Measurements from ENCODE around the gene CRB3. TPM values are rescaled to one million over a fixed set of nuclear protein-coding genes. Genes with fewer than 3 reads are reported as not detected.

CRB3 gene
- total RNA-seq, 4 donors from 2014 or later: 1.8 to 2.7 (median 2.4) TPM; not detected in 1

DNA sequence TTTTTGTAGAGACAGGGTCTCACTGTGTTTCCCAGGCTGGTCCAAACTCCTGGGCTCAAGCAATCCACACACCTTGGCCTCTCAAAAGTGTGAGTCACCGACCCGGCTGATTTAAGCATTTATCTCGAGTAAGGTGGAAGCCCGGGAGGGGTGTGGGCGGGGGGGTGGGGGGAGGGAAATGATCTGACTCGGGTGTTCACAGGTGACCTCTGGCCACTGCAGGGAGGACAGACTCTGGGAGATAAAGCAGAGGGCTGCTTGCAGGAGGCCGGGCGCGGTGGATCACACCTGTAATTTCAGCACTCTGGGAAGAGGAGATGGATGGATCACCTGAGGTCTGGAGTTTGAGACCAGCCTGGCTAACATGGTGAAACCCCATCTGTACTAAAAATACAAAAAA lies 9.6 kb downstream of the CRB3 start:
- DNase-seq (ENCODE audit: extremely low spot score): no peak
- peaks cover 11 to 22% (median 18%) of the 10 kb centered on the region in 4 donors for H3K4me1 ChIP-seq
- no peaks in the 10 kb centered on the region for H3K9me3 ChIP-seq
- TF ChIP-seq POLR2AphosphoS5 (IDR thresholded peaks at IDR 0.05): no peak
- no peak for TF ChIP-seq EP300 (IDR thresholded peaks at IDR 0.05)
- no peak for TF ChIP-seq POLR2A (IDR thresholded peaks at IDR 0.05; ENCODE audit: low read depth)
- peaks cover 3 to 56% (median 25%) of the 10 kb centered on the region in 4 donors for H3K27me3 ChIP-seq
- intact Hi-C loops (cut with DNase I): no loop called here
- no peak overlapping the region for H3K27ac ChIP-seq (replicated peaks in 1 of 4)
- 64% methylated on average over 6 of the region's 9 CpGs for whole genome bisulfite sequencing
- H3K36me3 ChIP-seq: no peaks in the 10 kb centered on the region
- H3K4me3 ChIP-seq: no peak overlapping the region

DNA sequence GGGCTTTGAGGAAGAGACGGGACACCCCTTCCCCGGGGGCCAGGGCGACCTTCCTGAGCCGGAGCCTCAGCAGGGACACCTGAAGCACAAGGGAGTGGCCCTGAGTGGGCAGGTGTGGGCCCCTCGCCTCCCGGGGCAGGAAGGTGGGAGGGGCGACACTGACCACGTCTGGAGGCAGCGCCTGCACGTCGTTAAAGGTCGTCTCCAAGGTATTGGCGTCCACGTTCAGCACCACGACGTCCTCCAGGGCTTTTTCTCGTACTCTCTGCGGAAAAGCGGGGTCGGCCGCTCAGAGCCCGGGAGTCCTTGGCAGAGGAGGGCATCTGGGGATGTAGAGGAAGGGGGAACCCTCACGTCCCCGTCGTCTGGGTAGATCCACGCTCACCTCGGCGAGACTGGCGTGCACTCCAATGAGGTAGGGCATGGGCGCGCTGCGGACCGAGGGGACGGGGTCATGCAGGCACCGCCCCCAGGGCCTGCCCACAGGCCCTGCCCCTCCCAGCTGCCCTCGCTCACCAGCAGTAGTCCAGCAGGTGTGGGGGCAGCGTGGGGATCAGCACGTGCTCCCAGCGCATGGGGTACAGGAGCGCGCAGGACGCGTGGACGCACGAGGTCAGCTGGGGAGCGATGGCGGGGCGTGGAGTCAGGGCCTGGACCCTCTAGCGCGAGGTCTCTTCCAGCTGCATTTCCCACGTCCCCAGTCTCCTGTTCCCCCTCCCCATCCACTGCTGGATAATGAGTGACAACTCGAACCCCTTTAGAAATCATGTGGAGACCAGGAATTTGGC lies 11.4 kb downstream of the CRB3 start:
- peak overlapping the region in 2 of 4 donors; percentile 25 to 37 for H3K4me3 ChIP-seq
- peaks cover 11 to 22% (median 18%) of the 10 kb centered on the region in 4 donors for H3K4me1 ChIP-seq
- peaks cover 3 to 73% (median 26%) of the 10 kb centered on the region in 4 donors for H3K27me3 ChIP-seq
- 32% methylated on average over 32 of the region's 52 CpGs for WGBS
- H3K36me3 ChIP-seq: no peaks in the 10 kb centered on the region
- no peaks in the 10 kb centered on the region for H3K9me3 ChIP-seq
- no peak for DNase-seq (ENCODE audit: extremely low spot score)
- H3K27ac ChIP-seq (replicated peaks in 1 of 4): no peak overlapping the region
- TF ChIP-seq POLR2AphosphoS5 (IDR thresholded peaks at IDR 0.05): no peak
- TF ChIP-seq EP300 (IDR thresholded peaks at IDR 0.05): no peak
- TF ChIP-seq POLR2A (IDR thresholded peaks at IDR 0.05; ENCODE audit: low read depth): no peak
- TF ChIP-seq, protein P1, sequence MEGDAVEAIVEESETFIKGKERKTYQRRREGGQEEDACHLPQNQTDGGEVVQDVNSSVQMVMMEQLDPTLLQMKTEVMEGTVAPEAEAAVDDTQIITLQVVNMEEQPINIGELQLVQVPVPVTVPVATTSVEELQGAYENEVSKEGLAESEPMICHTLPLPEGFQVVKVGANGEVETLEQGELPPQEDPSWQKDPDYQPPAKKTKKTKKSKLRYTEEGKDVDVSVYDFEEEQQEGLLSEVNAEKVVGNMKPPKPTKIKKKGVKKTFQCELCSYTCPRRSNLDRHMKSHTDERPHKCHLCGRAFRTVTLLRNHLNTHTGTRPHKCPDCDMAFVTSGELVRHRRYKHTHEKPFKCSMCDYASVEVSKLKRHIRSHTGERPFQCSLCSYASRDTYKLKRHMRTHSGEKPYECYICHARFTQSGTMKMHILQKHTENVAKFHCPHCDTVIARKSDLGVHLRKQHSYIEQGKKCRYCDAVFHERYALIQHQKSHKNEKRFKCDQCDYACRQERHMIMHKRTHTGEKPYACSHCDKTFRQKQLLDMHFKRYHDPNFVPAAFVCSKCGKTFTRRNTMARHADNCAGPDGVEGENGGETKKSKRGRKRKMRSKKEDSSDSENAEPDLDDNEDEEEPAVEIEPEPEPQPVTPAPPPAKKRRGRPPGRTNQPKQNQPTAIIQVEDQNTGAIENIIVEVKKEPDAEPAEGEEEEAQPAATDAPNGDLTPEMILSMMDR (IDR thresholded peaks at IDR 0.05): no peak
- intact Hi-C loops (cut with DNase I): no loop called here

DNA sequence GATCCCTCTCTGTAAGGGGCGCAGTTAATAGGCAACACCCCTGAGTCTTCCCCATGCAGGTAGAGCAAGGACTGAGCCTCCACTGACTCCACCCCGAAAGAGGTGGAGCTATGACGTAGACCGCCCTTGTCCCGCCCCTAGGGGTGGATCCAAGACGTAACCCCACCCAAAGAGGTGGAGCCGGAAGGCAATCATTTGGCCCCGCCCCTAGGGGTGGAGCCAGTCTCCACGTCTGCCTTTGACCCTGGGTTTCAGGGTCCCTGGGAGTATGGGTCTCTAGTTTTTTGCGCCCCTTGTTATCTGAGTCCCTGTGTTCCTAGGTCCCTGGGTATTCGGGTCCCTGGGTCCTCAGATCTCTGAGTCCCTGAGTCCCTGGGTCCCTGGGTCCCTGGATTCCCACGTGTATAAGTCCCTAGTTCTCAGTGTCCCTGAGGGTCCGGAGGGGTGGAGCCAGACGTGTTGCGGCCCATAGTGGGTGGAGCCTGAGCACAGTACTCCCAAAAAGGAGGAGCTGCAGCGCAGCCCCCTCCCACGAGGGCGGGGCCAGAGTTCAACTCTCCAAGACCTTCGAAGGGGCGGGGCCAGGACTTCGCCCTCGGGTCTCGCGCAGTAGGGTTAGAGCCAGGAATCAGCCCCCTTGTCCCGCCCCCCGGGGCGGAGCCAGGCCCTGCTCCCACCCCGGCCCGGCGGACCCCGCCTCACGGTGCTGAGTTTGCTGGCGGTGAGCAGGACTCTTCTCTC lies 12.3 kb downstream of the CRB3 start:
- Histone ChIP-seq H3K27ac (replicated peaks in 1 of 4) (no peak overlapping the region), H3K27me3 (peaks cover 3 to 81% (median 26%) of the 10 kb centered on the region in 4 donors), H3K4me3 (peak overlapping the region; percentile 25 to 49 (median 34))

DNA sequence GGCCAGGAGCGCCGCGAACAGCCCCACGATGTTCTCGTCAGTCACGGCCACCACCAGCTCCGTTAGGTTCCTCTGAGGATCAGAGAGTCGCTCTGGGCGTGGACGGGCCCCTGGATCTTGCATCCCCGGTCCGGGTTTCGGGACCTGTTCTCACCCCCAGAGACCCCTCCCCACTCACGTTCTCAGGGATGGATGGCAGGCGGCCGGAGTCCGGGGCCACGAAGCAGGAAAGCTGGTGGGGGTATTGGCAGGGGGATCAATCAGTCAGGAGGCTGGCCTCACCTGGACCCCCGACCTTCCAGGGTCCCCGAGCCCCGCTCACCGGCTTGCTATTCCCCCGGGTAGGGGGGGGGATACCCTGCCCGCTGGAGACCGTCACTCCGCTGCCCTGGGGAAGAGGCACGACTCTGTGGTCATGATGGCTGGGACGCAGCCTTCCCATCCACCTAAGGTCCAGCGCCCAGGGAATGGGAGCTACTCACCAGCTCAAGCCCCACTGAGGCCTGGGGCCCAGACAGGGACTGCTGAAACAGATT lies 12.9 kb downstream of the CRB3 start:
- DNase-seq (ENCODE audit: extremely low spot score): no peak
- Histone ChIP-seq H3K36me3 (no peaks in the 10 kb centered on the region), H3K9me3 (no peaks in the 10 kb centered on the region), H3K27me3 (peaks cover 3 to 87% (median 28%) of the 10 kb centered on the region in 4 donors), H3K4me3 (peak overlapping the region; percentile 25 to 49 (median 34)), H3K4me1 (peaks cover 11 to 22% (median 18%) of the 10 kb centered on the region in 4 donors), H3K27ac (replicated peaks in 1 of 4) (no peak overlapping the region)
- intact Hi-C loops (cut with DNase I): no loop called here
- TF ChIP-seq POLR2A (IDR thresholded peaks at IDR 0.05; ENCODE audit: low read depth): no peak
- TF ChIP-seq, protein P1 (IDR thresholded peaks at IDR 0.05): no peak
- no peak for TF ChIP-seq EP300 (IDR thresholded peaks at IDR 0.05)
- TF ChIP-seq POLR2AphosphoS5 (IDR thresholded peaks at IDR 0.05): no peak
- WGBS: 29% methylated on average over 16 of the region's 29 CpGs

More for the DNA sequence above, 12.3 kb downstream of the CRB3 start:
- 11% methylated on average over 3 of the region's 33 CpGs for WGBS
- intact Hi-C loops (cut with DNase I): no loop called here
- H3K9me3 ChIP-seq: no peaks in the 10 kb centered on the region
- DNase-seq (ENCODE audit: extremely low spot score): no peak
- H3K4me1 ChIP-seq: peaks cover 11 to 22% (median 18%) of the 10 kb centered on the region in 4 donors
- TF ChIP-seq POLR2AphosphoS5 (IDR thresholded peaks at IDR 0.05) (no peak), POLR2A (IDR thresholded peaks at IDR 0.05; ENCODE audit: low read depth) (no peak), EP300 (IDR thresholded peaks at IDR 0.05) (no peak)
- TF ChIP-seq, protein P1 (IDR thresholded peaks at IDR 0.05): no peak
- no peaks in the 10 kb centered on the region for H3K36me3 ChIP-seq

DNA sequence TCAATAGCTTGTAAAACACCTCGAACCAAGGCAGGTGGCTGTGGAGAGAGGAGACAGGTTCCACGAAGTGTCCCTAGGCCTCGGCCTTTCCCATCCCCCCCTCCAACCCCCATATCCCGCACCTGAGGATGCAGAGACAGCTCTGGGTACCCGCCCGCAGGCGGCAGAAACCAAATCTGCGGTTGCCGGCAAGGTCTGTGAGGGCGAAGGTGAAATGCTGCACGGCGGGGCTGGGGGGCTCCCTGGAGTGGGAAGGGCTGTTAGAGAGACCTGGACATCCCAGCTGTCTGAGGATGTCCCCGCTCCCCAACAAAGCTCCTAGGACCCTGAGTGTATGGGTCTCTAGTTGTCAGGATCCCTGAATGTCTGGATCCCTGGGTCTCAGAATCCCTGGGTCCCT lies 14.7 kb downstream of the CRB3 start:
- 82% methylated on average over 12 of the region's 13 CpGs for WGBS
- H3K27me3 ChIP-seq: peaks cover 3 to 95% (median 28%) of the 10 kb centered on the region in 4 donors
- no peak overlapping the region for H3K4me3 ChIP-seq
- TF ChIP-seq POLR2A (IDR thresholded peaks at IDR 0.05; ENCODE audit: low read depth) (no peak), POLR2AphosphoS5 (IDR thresholded peaks at IDR 0.05) (no peak), EP300 (IDR thresholded peaks at IDR 0.05) (no peak)
- TF ChIP-seq, protein P1 (IDR thresholded peaks at IDR 0.05): no peak
- H3K36me3 ChIP-seq: no peaks in the 10 kb centered on the region
- no peaks in the 10 kb centered on the region for H3K9me3 ChIP-seq
- intact Hi-C loops (cut with DNase I): no loop called here
- peaks cover 11 to 22% (median 18%) of the 10 kb centered on the region in 4 donors for H3K4me1 ChIP-seq
- DNase-seq (ENCODE audit: extremely low spot score): no peak
- H3K27ac ChIP-seq (replicated peaks in 1 of 4): no peak overlapping the region

Data from esophagus muscularis mucosa (tissue), 4 donors.